CD4-positive, alpha-beta T cell treated with Interleukin-2 at 100 ng/mL for 4 hours (primary cell): ENCODE data around the gene HMCN2.

ENCODE experiments used
- DNase-seq: peaks from one replicate; pipeline ENCODE4 v3.0.0-alpha.2; 2020; ENCODE audit warnings: low spot score

The HMCN2 gene

DNA sequence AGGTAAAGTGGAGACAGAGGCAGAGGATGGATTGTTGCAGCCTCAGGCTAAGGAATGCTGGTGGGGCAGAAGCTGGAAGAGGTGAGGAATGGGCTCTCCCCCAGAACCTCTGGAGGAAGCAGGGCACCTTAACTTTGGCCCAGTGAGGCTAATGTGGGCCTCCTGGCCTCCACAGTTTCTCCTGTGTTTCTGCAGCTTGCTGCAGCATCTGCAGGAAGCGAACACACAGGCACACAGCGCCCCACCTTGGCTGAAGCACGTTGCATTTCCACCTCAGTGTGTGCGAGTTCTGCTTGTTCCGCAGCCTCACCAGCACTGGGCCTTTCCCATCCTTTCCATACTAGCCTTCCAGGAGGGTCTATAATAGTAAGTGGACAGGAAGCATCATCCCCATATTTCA lies 152.0 kb downstream of the HMCN2 start:
- DNase-seq, result no peak

- DNase-seq, result no peak
Measured at GRCh38 chr9:130418776-130419175, 153.2 kb downstream of the HMCN2 start.

- no peak for DNase-seq
Measured at GRCh38 chr9:130419521-130420035, 154.0 kb downstream of the HMCN2 start.

DNA sequence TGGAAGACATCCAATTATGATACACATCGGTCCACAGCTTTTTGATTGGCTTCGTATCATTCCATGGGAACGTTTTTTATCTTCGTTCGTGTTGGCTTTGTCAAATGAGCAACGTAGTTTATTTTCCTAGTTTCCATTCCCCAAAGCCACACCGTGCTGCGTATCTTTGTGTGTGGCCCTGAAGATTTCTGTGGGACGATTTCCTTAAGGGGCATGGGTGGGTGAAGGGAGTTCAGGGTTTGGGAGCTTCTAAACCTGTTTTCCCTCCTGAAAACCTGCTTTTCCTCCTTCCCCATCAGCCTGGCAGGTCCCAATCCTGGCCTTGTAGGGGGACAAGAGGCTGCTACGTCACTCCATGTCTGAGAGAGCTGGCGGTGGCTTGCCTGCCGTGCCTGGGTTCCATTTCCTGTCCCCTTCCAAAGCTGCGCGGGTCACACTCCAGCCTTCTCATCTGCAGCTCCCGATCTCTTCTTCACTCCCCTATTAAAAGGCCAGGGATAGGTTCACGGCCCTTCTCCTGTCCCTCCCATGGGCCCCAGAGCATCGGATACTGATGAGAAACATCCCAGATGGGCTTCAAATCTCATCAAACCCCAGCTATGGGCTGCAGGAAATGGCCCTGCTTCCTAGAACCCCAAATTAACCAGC lies 155.7 kb downstream of the HMCN2 start:
- DNase-seq, result no peak

DNA sequence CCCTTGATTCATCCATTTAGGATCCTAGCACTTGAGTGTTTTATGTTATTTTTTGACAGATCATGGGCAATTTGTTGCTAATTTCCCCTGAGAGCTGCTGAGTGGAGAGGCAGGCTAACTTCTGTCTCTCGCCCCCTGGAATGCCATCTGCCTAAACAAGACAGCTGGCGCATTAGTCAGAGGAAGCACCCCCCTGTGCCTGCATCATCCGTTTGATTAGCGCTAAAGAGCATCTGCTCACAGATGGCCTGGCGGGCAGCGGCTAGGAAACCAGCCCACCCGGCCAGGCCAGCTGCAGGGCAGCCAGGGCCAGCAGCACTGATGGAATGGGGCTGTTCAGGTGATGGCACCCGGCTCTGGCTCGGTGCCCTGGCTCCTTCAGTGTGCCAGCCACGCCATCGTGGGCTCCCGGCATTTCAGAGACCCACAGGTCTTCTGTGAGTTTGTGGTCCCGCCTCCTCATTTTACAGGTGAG lies 156.3 kb downstream of the HMCN2 start:
- no peak for DNase-seq

- DNase-seq, result no peak
Measured at GRCh38 chr9:130422546-130422945, 157.0 kb downstream of the HMCN2 start.

DNA sequence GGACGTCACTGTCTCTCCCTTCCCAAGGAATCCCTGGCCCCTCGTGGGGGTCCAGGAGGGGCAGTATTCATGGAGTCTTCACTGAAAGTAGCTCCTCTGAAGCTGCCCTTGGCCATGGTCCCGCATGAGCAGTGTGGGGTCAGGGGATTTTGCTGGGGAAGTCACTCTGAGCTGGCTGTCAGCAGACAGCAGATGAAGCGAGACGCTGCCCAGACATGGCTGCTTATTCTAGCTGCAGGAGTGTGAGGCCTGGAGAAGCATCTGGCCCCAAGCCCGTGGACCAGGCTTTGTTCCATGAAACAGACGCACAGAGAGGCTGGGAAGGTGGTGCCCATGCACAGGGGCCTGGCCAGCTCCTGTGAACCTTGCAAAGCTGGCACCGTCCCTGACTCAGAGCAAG lies 157.7 kb downstream of the HMCN2 start:
- no peak for DNase-seq

- DNase-seq, result no peak
Measured at GRCh38 chr9:130424595-130425454, 159.3 kb downstream of the HMCN2 start.

- no peak for DNase-seq
Measured at GRCh38 chr9:130425741-130426466, 160.3 kb downstream of the HMCN2 start.

GRCh38 chr9:130426467-130426773 lies 160.9 kb downstream of the HMCN2 start:
- no peak for DNase-seq

- DNase-seq, result no peak
Measured at GRCh38 chr9:130426883-130427282, 161.3 kb downstream of the HMCN2 start.

DNA sequence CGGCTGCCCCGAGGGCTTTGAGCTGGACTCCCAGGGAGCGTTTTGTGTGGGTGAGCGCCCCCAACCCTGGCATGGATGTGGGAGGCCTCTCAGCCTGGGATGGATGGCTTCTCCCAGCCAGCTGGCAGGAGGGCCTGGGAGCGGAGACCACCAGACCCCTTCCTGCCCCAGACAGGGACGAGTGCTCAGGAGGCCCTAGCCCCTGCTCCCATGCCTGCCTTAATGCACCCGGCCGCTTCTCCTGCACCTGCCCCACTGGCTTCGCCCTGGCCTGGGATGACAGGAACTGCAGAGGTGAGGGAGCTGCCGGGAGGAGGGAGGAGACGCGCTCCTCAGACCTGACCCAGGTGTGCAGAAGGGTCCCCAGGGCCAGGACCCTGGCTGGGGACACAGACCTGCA lies 161.8 kb downstream of the HMCN2 start:
- no peak for DNase-seq

- no peak for DNase-seq
Measured at GRCh38 chr9:130428086-130428665, 162.6 kb downstream of the HMCN2 start.

- no peak for DNase-seq
Measured at GRCh38 chr9:130429381-130429780, 163.8 kb downstream of the HMCN2 start.

- no peak for DNase-seq
Measured at GRCh38 chr9:130429831-130430230, 164.3 kb downstream of the HMCN2 start.

GRCh38 chr9:130430232-130430631 lies 164.7 kb downstream of the HMCN2 start:
- no peak for DNase-seq

GRCh38 chr9:130430734-130431535 lies 165.4 kb downstream of the HMCN2 start:
- no peak for DNase-seq

DNA sequence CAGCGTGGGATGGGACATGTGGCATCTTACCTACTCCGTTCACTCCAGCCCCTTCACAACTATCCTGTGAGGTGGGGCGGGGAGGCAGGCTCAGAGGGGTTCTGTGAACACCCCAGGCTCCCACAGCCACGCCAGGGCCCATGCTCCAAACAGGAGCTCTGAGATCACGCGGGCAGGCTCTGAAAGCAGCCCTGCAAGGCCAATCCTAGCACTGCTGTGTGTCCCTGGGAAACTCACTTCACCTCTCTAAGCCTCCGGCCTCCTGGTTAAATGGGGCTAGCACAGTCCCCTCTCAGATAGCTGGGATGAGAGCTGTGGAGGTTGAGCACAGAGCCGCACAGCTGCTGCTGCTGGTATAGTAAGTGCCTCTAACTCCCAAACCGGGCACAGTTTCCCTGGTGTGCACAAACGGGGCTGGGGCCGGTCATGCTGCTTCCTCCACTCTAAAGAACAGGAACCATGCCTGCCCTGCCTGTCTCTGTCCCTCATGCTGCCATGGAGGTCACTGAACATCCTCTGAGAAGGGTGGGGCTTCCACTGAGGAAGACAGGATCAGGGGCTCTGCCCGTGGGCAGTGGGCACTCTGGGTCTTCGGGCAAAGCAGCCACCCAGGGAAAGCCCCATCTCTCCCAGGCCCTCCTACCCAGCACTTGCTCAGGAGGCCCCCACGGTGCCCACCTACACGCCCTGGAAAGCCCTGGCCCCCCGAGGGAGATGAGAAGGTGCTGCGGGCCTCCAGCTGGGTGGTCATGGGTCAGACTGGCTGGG lies 166.2 kb downstream of the HMCN2 start:
- no peak for DNase-seq

DNA sequence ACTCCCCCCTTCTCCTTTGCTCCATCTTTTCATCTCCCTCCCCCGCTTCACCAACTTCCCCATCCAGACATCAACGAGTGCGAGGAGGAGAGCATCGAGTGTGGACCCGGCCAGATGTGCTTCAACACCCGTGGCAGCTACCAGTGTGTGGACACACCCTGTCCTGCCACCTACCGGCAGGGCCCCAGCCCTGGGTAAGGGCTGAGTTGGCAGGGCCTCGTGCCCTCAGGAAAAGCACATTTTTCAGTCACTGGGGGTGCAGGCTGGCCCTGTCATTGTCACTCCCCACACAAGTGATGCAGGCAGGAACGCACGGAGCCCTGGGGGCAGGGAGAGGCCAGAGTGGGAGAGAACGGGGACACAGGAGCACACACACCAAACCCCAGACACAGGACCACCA lies 166.8 kb downstream of the HMCN2 start:
- DNase-seq, result no peak

- no peak for DNase-seq
Measured at GRCh38 chr9:130432796-130433167, 167.2 kb downstream of the HMCN2 start.
